Measurements from ENCODE around the gene WDCP. TPM values are rescaled to one million over a fixed set of nuclear protein-coding genes. Genes with fewer than 3 reads are reported as not detected.

Gene WDCP
- total and polyA plus RNA-seq, 7 donors = 1.2 to 10.0 (median 3.7) TPM

- no peak overlapping the region for H3K27ac ChIP-seq
- no peaks in the 10 kb centered on the region for H3K27me3 ChIP-seq
- H3K4me1 ChIP-seq = peaks cover 0 to under 1% (median 0%) of the 10 kb centered on the region in 4 donors
- no peaks in the 10 kb centered on the region for H3K9me3 ChIP-seq
- no peak overlapping the region for H3K4me3 ChIP-seq
- 95% methylated on average over 4 of the region's 4 CpGs for WGBS, 2 donors
- no peak for DNase-seq
- TF ChIP-seq POLR2AphosphoS5 (IDR thresholded peaks at IDR 0.05) = no peak
- no peak for TF ChIP-seq CTCF (IDR thresholded peaks at IDR 0.05)
- TF ChIP-seq POLR2A (IDR thresholded peaks at IDR 0.05) = no peak
- no peak for TF ChIP-seq EP300 (IDR thresholded peaks at IDR 0.05)
- intact Hi-C loops (cut with DNase I) = no loop called here
- H3K36me3 ChIP-seq = peaks cover 9 to 34% (median 13%) of the 10 kb centered on the region in 4 donors
Observed at GRCh38 chr2:24040511-24040910, 6.7 kb downstream of the WDCP start.

GRCh38 chr2:24038786-24039499 lies 8.2 kb downstream of the WDCP start:
- TF ChIP-seq POLR2A (IDR thresholded peaks at IDR 0.05) (no peak), POLR2AphosphoS5 (IDR thresholded peaks at IDR 0.05) (no peak), CTCF (IDR thresholded peaks at IDR 0.05) (no peak), EP300 (IDR thresholded peaks at IDR 0.05) (no peak)
- Histone ChIP-seq H3K36me3 (peaks cover 9 to 34% (median 13%) of the 10 kb centered on the region in 4 donors), H3K4me1 (no peaks in the 10 kb centered on the region), H3K9me3 (no peaks in the 10 kb centered on the region), H3K27ac (no peak overlapping the region), H3K4me3 (no peak overlapping the region), H3K27me3 (no peaks in the 10 kb centered on the region)
- WGBS, 2 donors = 91 to 96% methylated on average over 9 of the region's 9 CpGs
- intact Hi-C loops (cut with DNase I) = no loop called here
- DNase-seq = no peak

GRCh38 chr2:24026233-24026632 lies 21.0 kb downstream of the WDCP start:
- intact Hi-C loops (cut with DNase I) = no loop called here
- no peaks in the 10 kb centered on the region for H3K27me3 ChIP-seq
- no peak for TF ChIP-seq POLR2AphosphoS5 (IDR thresholded peaks at IDR 0.05)
- no peak for TF ChIP-seq EP300 (IDR thresholded peaks at IDR 0.05)
- TF ChIP-seq POLR2A (IDR thresholded peaks at IDR 0.05) = no peak
- no peak for TF ChIP-seq CTCF (IDR thresholded peaks at IDR 0.05)
- H3K36me3 ChIP-seq = peaks cover 14 to 66% (median 22%) of the 10 kb centered on the region in 4 donors
- H3K9me3 ChIP-seq = no peaks in the 10 kb centered on the region
- WGBS, 2 donors = 81 to 86% methylated on average over 2 of the region's 2 CpGs
- no peak overlapping the region for H3K27ac ChIP-seq
- DNase-seq = no peak
- H3K4me1 ChIP-seq = no peaks in the 10 kb centered on the region
- no peak overlapping the region for H3K4me3 ChIP-seq

GRCh38 chr2:24024996-24025663 lies 22.1 kb downstream of the WDCP start:
- Histone ChIP-seq H3K4me3 (no peak overlapping the region), H3K36me3 (peaks cover 8 to 55% (median 12%) of the 10 kb centered on the region in 4 donors), H3K4me1 (no peaks in the 10 kb centered on the region), H3K27ac (no peak overlapping the region), H3K27me3 (no peaks in the 10 kb centered on the region), H3K9me3 (no peaks in the 10 kb centered on the region)
- TF ChIP-seq POLR2A (IDR thresholded peaks at IDR 0.05) = no peak
- TF ChIP-seq EP300 (IDR thresholded peaks at IDR 0.05) = no peak
- no peak for DNase-seq
- WGBS, 2 donors = 94 to 95% methylated on average over 17 of the region's 17 CpGs
- intact Hi-C loops (cut with DNase I) = no loop called here

GRCh38 chr2:24024018-24024417 lies 23.2 kb downstream of the WDCP start:
- 83 to 85% methylated on average over 12 of the region's 12 CpGs for WGBS, 2 donors
- Histone ChIP-seq H3K27me3 (no peaks in the 10 kb centered on the region), H3K4me1 (no peaks in the 10 kb centered on the region), H3K27ac (no peak overlapping the region), H3K36me3 (peaks cover 0 to 44% (median 8%) of the 10 kb centered on the region in 4 donors), H3K9me3 (no peaks in the 10 kb centered on the region), H3K4me3 (no peak overlapping the region)
- no peak for DNase-seq
- TF ChIP-seq POLR2AphosphoS5 (IDR thresholded peaks at IDR 0.05) (no peak), CTCF (IDR thresholded peaks at IDR 0.05) (peak in 1 of 4 experiments; percentile 9)
- intact Hi-C loops (cut with DNase I) = no loop called here
